SK-N-SH (cell line): ENCODE measurements around the gene COPS3. TPM values are rescaled to one million over a fixed set of nuclear protein-coding genes. Genes with fewer than 3 reads are reported as not detected.

ENCODE experiments used
- CTCF ChIA-PET: fragments of 300-600, 350-600 bp; formaldehyde crosslinking; extraction: SDS; loops from one replicate; lab custom pipeline; 2021; lab: Yijun Ruan, JAX
- POLR2A ChIA-PET: fragments of 350-600 bp; sonication (Branson Sonifier 250); formaldehyde crosslinking; extraction: SDS; loops from one replicate; lab custom pipeline; 2020; ENCODE audit warnings: antibody characterized with exemption, inconsistent platforms; lab: Yijun Ruan, JAX
- DNase-seq: peaks from one replicate; pipeline ENCODE4 v3.0.0; 2012
- H2AFZ ChIP-seq: fragments of 200-600 bp; sonication (generic); 2 replicates; pipeline ENCODE4 v1.8.1; 2016; ENCODE audit warnings: antibody characterized with exemption, mild to moderate bottlenecking, low read depth
- H3F3A ChIP-seq: fragments of 200-600 bp; sonication (generic); replicated peaks from 2 replicates; pipeline ENCODE3; 2016; ENCODE audit warnings: antibody characterized with exemption, mild to moderate bottlenecking; ENCODE audit not compliant: insufficient read depth
- H3K27ac ChIP-seq, 2 experiments: fragments of 200-500 bp in 1 of 2; fragments of 200-600 bp in 1 of 2; sonication (Bioruptor generic) in 1 of 2; sonication (generic), shearing (Covaris generic) in 1 of 2; 2 replicates each; pipeline versions ENCODE4 v1.5.1 to v1.6.1; 2014 to 2016; ENCODE audit warnings: low read depth in 2 of 2, inconsistent platforms in 1 of 2, low read length in 1 of 2, mild to moderate bottlenecking in 1 of 2, mixed read lengths in 1 of 2
- H3K27me3 ChIP-seq: fragments of 200-600 bp; sonication (generic), shearing (Covaris generic); 2 replicates; pipeline ENCODE4 v1.6.1; 2016; ENCODE audit warnings: mixed run types; ENCODE audit not compliant: insufficient read depth
- H3K36me3 ChIP-seq, 2 experiments: fragments of 200-500 bp in 1 of 2; fragments of 200-600 bp in 1 of 2; sonication (Bioruptor generic) in 1 of 2; sonication (generic) in 1 of 2; replicated peaks in 1 of 2; 2 replicates each; pipeline versions ENCODE3 to v1.5.1; 2014 to 2016; ENCODE audit warnings: low read length in 1 of 2, mild to moderate bottlenecking in 1 of 2; ENCODE audit not compliant: insufficient read depth in 2 of 2, control insufficient read depth in 1 of 2
- H3K4me1 ChIP-seq, 2 experiments: fragments of 200-500 bp in 1 of 2; fragments of 200-600 bp in 1 of 2; sonication (Bioruptor generic) in 1 of 2; sonication (generic), shearing (Covaris generic) in 1 of 2; 2 replicates each; pipeline versions ENCODE4 v1.5.1 to v1.6.1; 2014 to 2016; ENCODE audit warnings: low read depth in 1 of 2, low read length in 1 of 2, mixed run types in 1 of 2; ENCODE audit not compliant: insufficient read depth in 2 of 2, control insufficient read depth in 1 of 2
- H3K4me2 ChIP-seq: fragments of 200-600 bp; sonication (generic), shearing (Covaris generic); 2 replicates; pipeline ENCODE4 v1.6.1; 2017; ENCODE audit warnings: mixed run types
- H3K4me3 ChIP-seq, 2 experiments: fragments of 200-500 bp in 1 of 2; fragments of 200-600 bp in 1 of 2; sonication (Bioruptor generic) in 1 of 2; sonication (generic), shearing (Covaris generic) in 1 of 2; 2 replicates each; pipeline versions ENCODE4 v1.5.1 to v1.8.1; 2014 to 2016; ENCODE audit warnings: low read depth in 2 of 2, inconsistent platforms in 1 of 2, low read length in 1 of 2, mild to moderate bottlenecking in 1 of 2, mixed read lengths in 1 of 2, moderate library complexity in 1 of 2
- H3K79me2 ChIP-seq: fragments of 200-600 bp; sonication (generic); 2 replicates; pipeline ENCODE4 v1.8.1; 2017; ENCODE audit warnings: mild to moderate bottlenecking; ENCODE audit not compliant: insufficient read depth
- H3K9ac ChIP-seq: fragments of 200-600 bp; sonication (generic); 2 replicates; pipeline ENCODE4 v1.6.1; 2017; ENCODE audit warnings: mixed run types
- H3K9me2 ChIP-seq: fragments of 200-600 bp; sonication (generic); 2 replicates; pipeline ENCODE4 v1.6.1; 2017; ENCODE audit warnings: mixed run types
- H3K9me3 ChIP-seq: fragments of 200-600 bp; sonication (generic); 2 replicates; pipeline ENCODE4 v1.6.1; 2017; ENCODE audit warnings: mixed run types, mild to moderate bottlenecking, moderate library complexity
- H4K20me1 ChIP-seq: fragments of 200-600 bp; sonication (generic); 2 replicates; pipeline ENCODE4 v1.6.1; 2017; ENCODE audit warnings: mild to moderate bottlenecking, mixed run types; ENCODE audit not compliant: insufficient read depth
- CTCF ChIP-seq: fragments of 200-600 bp; sonication (generic); IDR thresholded peaks from 2 replicates; pipeline ENCODE4 v1.6.1; 2017; ENCODE audit warnings: antibody characterized with exemption, mild to moderate bottlenecking, moderate library complexity
- ELF1 ChIP-seq: IDR thresholded peaks from 2 replicates; pipeline ENCODE4 v1.4.0; 2012
- EZH2phosphoT487 ChIP-seq: fragments of 200-600 bp; sonication (generic); IDR thresholded peaks from 2 replicates; pipeline ENCODE4 v1.6.1; 2017; ENCODE audit warnings: low read depth, mixed run types, mild to moderate bottlenecking, antibody characterized with exemption, moderate library complexity, borderline replicate concordance
- FOXM1 ChIP-seq: IDR thresholded peaks from 2 replicates; pipeline ENCODE4 v1.4.0; 2012; ENCODE audit warnings: low read depth, mild to moderate bottlenecking
- GABPA ChIP-seq: IDR thresholded peaks from 2 replicates; pipeline ENCODE4 v1.4.0; 2012; ENCODE audit warnings: low read depth, mild to moderate bottlenecking
- GATA2 ChIP-seq: sonication (generic); formaldehyde crosslinking; IDR thresholded peaks from 2 replicates; pipeline ENCODE4 v1.5.0; 2020; ENCODE audit warnings: mild to moderate bottlenecking, missing genetic modification reagents
- JUND ChIP-seq: IDR thresholded peaks from 2 replicates; pipeline ENCODE4 v1.4.0; 2012
- MEF2A ChIP-seq: IDR thresholded peaks from 2 replicates; pipeline ENCODE4 v1.4.0; 2012; ENCODE audit warnings: low read depth, borderline replicate concordance
- MXI1 ChIP-seq: IDR thresholded peaks from 2 replicates; pipeline ENCODE4 v1.6.1; 2012; ENCODE audit warnings: mild to moderate bottlenecking, low read depth, low read length, improper control_type of control experiment
- NRF1 ChIP-seq: IDR thresholded peaks from 2 replicates; pipeline ENCODE4 v1.6.1; 2012; ENCODE audit warnings: low read depth, mild to moderate bottlenecking, low read length
- POLR2AphosphoS5 ChIP-seq: IDR thresholded peaks from 2 replicates; pipeline ENCODE4 v1.6.1; 2012; ENCODE audit warnings: low read depth, low read length
- RAD21 ChIP-seq: IDR thresholded peaks from 2 replicates; pipeline ENCODE4 v1.6.1; 2012; ENCODE audit warnings: mild to moderate bottlenecking, low read length
- RCOR1 ChIP-seq: fragments of 150-350 bp; IDR thresholded peaks from 2 replicates; pipeline ENCODE4 v1.6.1; 2017; ENCODE audit warnings: antibody characterized with exemption, low read length
- RFX5 ChIP-seq: IDR thresholded peaks from 2 replicates; pipeline ENCODE4 v1.6.1; 2012; ENCODE audit warnings: mild to moderate bottlenecking, improper control_type of control experiment, low read length
- TEAD4 ChIP-seq: IDR thresholded peaks from 2 replicates; pipeline ENCODE4 v1.4.0; 2012; ENCODE audit warnings: mild to moderate bottlenecking, borderline replicate concordance; ENCODE audit not compliant: insufficient read depth
- YY1 ChIP-seq: IDR thresholded peaks from 2 replicates; pipeline ENCODE4 v1.4.0; 2012; ENCODE audit warnings: low read depth, mild to moderate bottlenecking
- WGBS: methylation state at CpG from one replicate; pipeline ENCODE4 v1.1.6; 2017; ENCODE audit warnings: low lambda C conversion rate; 5-methylcytosine and 5-hydroxymethylcytosine counted together
- polyA plus RNA-seq, 3 experiments: library from polyadenylated mRNA; depleted of rRNA; stranded (reverse); fragments of >200 nt; gene quantifications; 2 replicates each; pipeline ENCODE4 v1.2.3, GENCODE V29; 2012

The COPS3 gene
- polyA plus RNA-seq, 1 of the 3 experiments (the other 2 are of a cell fraction), result 64.8 TPM

GRCh38 chr17:17217995-17218394 is 63.1 kb downstream of the COPS3 start:
- 0 out of 2 replicates have a peak, but pooled peaks cover 3% of the 10 kb centered on the region for H3K79me2 ChIP-seq
- H3K4me1 ChIP-seq, result no peaks in the 10 kb centered on the region
- H3K27ac ChIP-seq, result no peak overlapping the region
- H3K9ac ChIP-seq, result no peak overlapping the region
- no peak overlapping the region for H3K4me3 ChIP-seq
- no peak overlapping the region for H3K4me2 ChIP-seq
- no peaks in the 10 kb centered on the region for H3K9me2 ChIP-seq
- DNase-seq, result no peak
- WGBS, result 94% methylated on average over 3 of the region's 3 CpGs
- no peak overlapping the region for H2AFZ ChIP-seq
- peaks cover 23 to 70% of the 10 kb centered on the region in 2 experiments for H3K36me3 ChIP-seq
- H3K27me3 ChIP-seq, result no peaks in the 10 kb centered on the region
- H3K9me3 ChIP-seq, result no peaks in the 10 kb centered on the region
- CTCF ChIA-PET, result no interaction called here
- H3F3A ChIP-seq, result no peaks in the 10 kb centered on the region
- POLR2A ChIA-PET, result no interaction called here
- no peaks in the 10 kb centered on the region for H4K20me1 ChIP-seq
- no peak for TF ChIP-seq NRF1
- no peak for TF ChIP-seq EZH2phosphoT487
- TF ChIP-seq GATA2 (CRISPR knock-in tag), result no peak
- no peak for TF ChIP-seq JUND
- TF ChIP-seq MXI1, result no peak
- TF ChIP-seq POLR2AphosphoS5, result no peak
- no peak for TF ChIP-seq GABPA
- TF ChIP-seq TEAD4, result no peak
- no peak for TF ChIP-seq RAD21
- TF ChIP-seq RFX5, result no peak
- no peak for TF ChIP-seq RCOR1
- no peak for TF ChIP-seq FOXM1
- TF ChIP-seq YY1, result no peak
- no peak for TF ChIP-seq ELF1
- no peak for TF ChIP-seq MEF2A
- TF ChIP-seq, all 33 proteins: peak for 0

GRCh38 chr17:17216776-17217175 is 64.3 kb downstream of the COPS3 start:
- H3K4me2 ChIP-seq, result no peak overlapping the region
- POLR2A ChIA-PET, result no interaction called here
- WGBS, result 88% methylated on average over 15 of the region's 16 CpGs

More at GRCh38 chr17:17216776-17217175, 64.3 kb downstream of the COPS3 start:
- Histone ChIP-seq H3K4me3 (no peak overlapping the region), H3K9me3 (no peaks in the 10 kb centered on the region), H3K27ac (no peak overlapping the region), H3F3A (peaks cover under 1% of the 10 kb centered on the region), H3K9ac (no peak overlapping the region), H3K4me1 (no peaks in the 10 kb centered on the region), H3K79me2 (0 out of 2 replicates have a peak, but pooled peaks cover 3% of the 10 kb centered on the region), H3K27me3 (no peaks in the 10 kb centered on the region), H3K36me3 (peaks cover 25 to 66% of the 10 kb centered on the region in 2 experiments), H2AFZ (no peak overlapping the region), H3K9me2 (no peaks in the 10 kb centered on the region), H4K20me1 (no peaks in the 10 kb centered on the region)
- 0 out of 2 replicates have a peak, but pooled peaks have one; percentile 19 for TF ChIP-seq CTCF
- no peak for TF ChIP-seq JUND
- peak; percentile 57 for DNase-seq
- CTCF ChIA-PET, result no interaction called here
